ENCODE results near the gene CYP19A1. TPM values are rescaled to one million over a fixed set of nuclear protein-coding genes. Genes with fewer than 3 reads are reported as not detected.

CYP19A1 gene
- total RNA-seq, 1 donor from 2014 or later, result not detected

GRCh38 chr15:51201581-51201980 lies 136.8 kb downstream of the CYP19A1 start:
- H3K36me3 Mint-ChIP-seq, result no peaks in the 10 kb centered on the region
- H3K27ac Mint-ChIP-seq, result no peak overlapping the region
- no peak for TF ChIP-seq CTCF (IDR thresholded peaks at IDR 0.05; ENCODE audit: unreplicated experiment)
- H3K4me3 Mint-ChIP-seq, result no peak overlapping the region
- H3K9me3 Mint-ChIP-seq, result no peaks in the 10 kb centered on the region
- H3K27me3 Mint-ChIP-seq (ENCODE audit: low read depth), result peaks cover 49% of the 10 kb centered on the region
- H3K4me1 Mint-ChIP-seq, result no peaks in the 10 kb centered on the region
- DNase-seq (ENCODE audit: low spot score in 2 of 2, unreplicated experiment in 2 of 2), result no peak

GRCh38 chr15:51200792-51201191 lies 137.6 kb downstream of the CYP19A1 start:
- H3K27me3 Mint-ChIP-seq (ENCODE audit: low read depth), result peaks cover 48% of the 10 kb centered on the region

GRCh38 chr15:51199541-51199940 lies 138.9 kb downstream of the CYP19A1 start:
- Mint-ChIP-seq H3K9me3 (no peaks in the 10 kb centered on the region), H3K27ac (no peak overlapping the region), H3K4me3 (no peak overlapping the region), H3K36me3 (no peaks in the 10 kb centered on the region), H3K4me1 (no peaks in the 10 kb centered on the region), H3K27me3 (ENCODE audit: low read depth) (peaks cover 51% of the 10 kb centered on the region)
- TF ChIP-seq CTCF (IDR thresholded peaks at IDR 0.05; ENCODE audit: unreplicated experiment), result no peak
- DNase-seq (ENCODE audit: low spot score in 2 of 2, unreplicated experiment in 2 of 2), result no peak

More at GRCh38 chr15:51200792-51201191, 137.6 kb downstream of the CYP19A1 start:
- no peaks in the 10 kb centered on the region for H3K9me3 Mint-ChIP-seq
- no peak for DNase-seq (ENCODE audit: low spot score in 2 of 2, unreplicated experiment in 2 of 2)
- H3K27ac Mint-ChIP-seq, result no peak overlapping the region
- H3K36me3 Mint-ChIP-seq, result no peaks in the 10 kb centered on the region
- TF ChIP-seq CTCF (IDR thresholded peaks at IDR 0.05; ENCODE audit: unreplicated experiment), result no peak
- no peak overlapping the region for H3K4me3 Mint-ChIP-seq
- no peaks in the 10 kb centered on the region for H3K4me1 Mint-ChIP-seq

GRCh38 chr15:51198701-51199232 lies 139.6 kb downstream of the CYP19A1 start:
- H3K27ac Mint-ChIP-seq, result no peak overlapping the region
- H3K27me3 Mint-ChIP-seq (ENCODE audit: low read depth), result peaks cover 55% of the 10 kb centered on the region
- H3K4me1 Mint-ChIP-seq, result no peaks in the 10 kb centered on the region
- H3K36me3 Mint-ChIP-seq, result no peaks in the 10 kb centered on the region
- H3K4me3 Mint-ChIP-seq, result no peak overlapping the region
- no peak for TF ChIP-seq CTCF (IDR thresholded peaks at IDR 0.05; ENCODE audit: unreplicated experiment)
- DNase-seq (ENCODE audit: low spot score in 2 of 2, unreplicated experiment in 2 of 2), result no peak
- H3K9me3 Mint-ChIP-seq, result no peaks in the 10 kb centered on the region

GRCh38 chr15:51195459-51195858 lies 142.9 kb downstream of the CYP19A1 start:
- Mint-ChIP-seq H3K36me3 (no peaks in the 10 kb centered on the region), H3K27me3 (ENCODE audit: low read depth) (peaks cover 60% of the 10 kb centered on the region), H3K4me3 (no peak overlapping the region), H3K27ac (no peak overlapping the region), H3K9me3 (no peaks in the 10 kb centered on the region), H3K4me1 (no peaks in the 10 kb centered on the region)
- DNase-seq (ENCODE audit: low spot score in 2 of 2, unreplicated experiment in 2 of 2), result no peak
- TF ChIP-seq CTCF (IDR thresholded peaks at IDR 0.05; ENCODE audit: unreplicated experiment), result no peak

- Mint-ChIP-seq H3K9me3 (no peaks in the 10 kb centered on the region), H3K27me3 (ENCODE audit: low read depth) (peaks cover 53% of the 10 kb centered on the region), H3K27ac (no peak overlapping the region), H3K4me3 (no peak overlapping the region), H3K4me1 (no peaks in the 10 kb centered on the region), H3K36me3 (no peaks in the 10 kb centered on the region)
- no peak for DNase-seq (ENCODE audit: low spot score in 2 of 2, unreplicated experiment in 2 of 2)
- no peak for TF ChIP-seq CTCF (IDR thresholded peaks at IDR 0.05; ENCODE audit: unreplicated experiment)
Measured at GRCh38 chr15:51193979-51194378, 144.4 kb downstream of the CYP19A1 start.

Measured in mesothelial cell of epicardium (in vitro differentiated cells).